Inflammatory macrophage treated with lipopolysaccharide for 4 hours (primary cell): ENCODE results near the gene SLC19A1.
"Not testable (repeated sequence)": the region's sequence is repeated elsewhere in the genome, so short reads cannot be mapped to it uniquely, and the experiment has no call there.

Source experiments
- DNase-seq: peaks from one replicate; pipeline ENCODE4 v3.0.0-alpha.2; 2020

The SLC19A1 gene

DNA sequence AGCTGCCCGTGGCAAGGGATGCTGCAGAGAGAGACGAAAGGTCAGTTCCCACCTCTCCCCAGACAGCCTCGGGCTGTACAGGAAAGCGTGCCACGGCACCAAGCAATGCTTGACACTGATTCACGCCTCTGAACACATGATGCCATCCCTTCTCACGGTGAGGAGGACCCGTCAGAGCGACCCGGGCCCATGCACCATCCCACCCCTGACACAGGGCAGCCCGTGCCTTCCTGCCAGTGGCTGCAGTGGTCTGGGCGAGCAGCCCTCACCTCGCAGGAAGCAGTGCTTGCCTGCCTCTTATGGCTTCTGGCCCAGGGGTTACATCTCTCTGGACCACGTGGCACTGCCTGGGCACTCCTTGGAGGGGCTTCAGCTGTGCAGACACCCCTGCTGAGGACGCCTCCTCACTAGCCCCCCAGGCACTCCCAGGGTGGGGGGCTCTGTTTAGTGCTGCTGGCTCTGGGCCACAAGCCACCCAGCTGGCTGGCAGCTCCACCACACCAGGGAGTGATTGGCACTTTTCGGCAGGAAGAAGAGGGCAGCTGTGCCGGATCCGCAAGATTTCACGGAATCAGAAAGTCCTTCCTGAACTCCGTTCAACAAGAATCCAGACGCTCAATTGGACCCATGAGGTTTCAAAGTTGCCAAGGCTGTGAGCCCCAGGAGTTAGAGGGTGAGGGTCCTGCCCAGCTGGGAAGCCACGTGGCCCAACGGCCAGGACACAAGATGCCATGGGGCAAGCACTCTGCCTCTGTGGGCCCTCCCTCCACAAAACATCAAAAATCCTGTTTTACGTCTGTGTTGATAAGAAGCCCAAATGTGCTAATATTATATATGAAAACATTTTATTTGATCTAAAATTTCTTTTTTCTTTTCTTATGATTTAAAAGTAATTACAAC lies 34.8 kb upstream of the SLC19A1 start:
- no peak for DNase-seq

GRCh38 chr21:45575993-45576837 lies 34.0 kb upstream of the SLC19A1 start:
- no peak for DNase-seq

- no peak for DNase-seq
Measured at GRCh38 chr21:45575304-45575992, 33.2 kb upstream of the SLC19A1 start.

- no peak for DNase-seq
Measured at GRCh38 chr21:45574691-45575090, 32.5 kb upstream of the SLC19A1 start.

DNA sequence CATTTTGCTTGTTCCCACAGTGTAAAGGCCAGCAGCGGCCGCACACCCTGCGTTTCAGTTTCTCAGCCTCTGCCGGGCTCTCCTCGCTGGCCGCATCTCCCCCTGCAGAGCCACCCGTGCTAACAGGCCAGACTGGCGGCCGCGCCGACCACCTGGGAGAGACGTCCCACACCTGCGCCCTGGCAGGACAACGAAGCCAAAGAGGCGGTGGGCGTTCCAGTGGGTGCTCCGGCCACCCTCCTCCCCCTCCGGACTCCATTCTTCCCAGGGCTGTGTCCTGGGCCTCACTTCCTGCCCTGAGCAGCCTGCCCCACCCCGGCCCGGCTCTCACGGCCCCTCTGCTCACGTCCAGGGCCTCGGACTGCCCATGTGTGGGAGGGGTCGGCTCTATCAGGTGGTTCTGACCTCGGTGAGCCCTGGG lies 31.9 kb upstream of the SLC19A1 start:
- DNase-seq: no peak

DNA sequence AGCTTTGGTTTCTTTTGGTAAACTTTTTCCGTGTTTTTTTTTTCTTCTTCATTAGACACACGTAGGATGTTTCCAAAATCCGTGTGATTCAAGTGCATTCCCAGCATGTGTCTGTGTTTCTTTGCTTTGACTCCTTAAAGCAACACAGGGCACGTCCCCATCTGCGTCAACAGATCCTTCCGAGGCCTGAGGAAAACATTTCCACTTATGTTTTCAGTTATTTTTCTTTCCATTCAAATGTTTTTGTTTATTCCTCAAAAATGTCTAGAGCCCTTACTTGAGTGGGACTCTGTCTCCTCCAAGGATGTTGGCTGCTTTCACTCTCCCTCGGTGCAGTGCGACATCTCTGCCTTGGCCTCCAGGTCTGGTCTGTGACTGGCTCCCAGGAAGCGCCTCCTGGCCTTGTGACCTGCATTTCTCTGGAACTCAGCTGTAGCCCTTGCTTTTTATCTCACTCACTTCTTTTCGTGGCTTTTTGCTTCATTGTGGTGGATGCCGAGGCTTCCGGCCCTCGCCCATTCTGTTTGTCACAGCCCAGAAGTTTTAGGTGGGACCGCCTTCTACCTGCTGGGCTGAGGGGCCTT lies 31.3 kb upstream of the SLC19A1 start:
- DNase-seq: no peak

GRCh38 chr21:45572783-45573451 lies 30.7 kb upstream of the SLC19A1 start:
- no peak for DNase-seq

DNA sequence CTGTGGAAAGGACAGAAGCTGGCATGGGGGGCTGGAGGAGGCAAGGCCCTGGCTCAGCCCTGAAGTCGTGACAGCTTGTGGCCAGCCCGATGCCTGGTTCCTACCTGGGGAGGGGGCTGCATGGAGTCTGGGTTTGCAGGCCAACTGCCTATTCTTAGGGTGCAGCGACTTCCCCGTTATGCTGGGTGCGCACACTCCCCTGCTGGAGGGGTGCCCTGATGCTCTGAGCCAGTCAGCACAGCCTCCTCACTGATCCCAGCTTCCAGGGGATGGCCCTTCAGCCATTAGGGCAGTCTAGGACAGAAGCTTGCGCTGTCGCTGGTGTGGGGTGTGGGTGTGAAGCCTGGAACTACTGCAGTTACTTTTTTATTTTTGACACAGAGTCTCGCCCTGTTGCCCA lies 30.0 kb upstream of the SLC19A1 start:
- DNase-seq: no peak

DNA sequence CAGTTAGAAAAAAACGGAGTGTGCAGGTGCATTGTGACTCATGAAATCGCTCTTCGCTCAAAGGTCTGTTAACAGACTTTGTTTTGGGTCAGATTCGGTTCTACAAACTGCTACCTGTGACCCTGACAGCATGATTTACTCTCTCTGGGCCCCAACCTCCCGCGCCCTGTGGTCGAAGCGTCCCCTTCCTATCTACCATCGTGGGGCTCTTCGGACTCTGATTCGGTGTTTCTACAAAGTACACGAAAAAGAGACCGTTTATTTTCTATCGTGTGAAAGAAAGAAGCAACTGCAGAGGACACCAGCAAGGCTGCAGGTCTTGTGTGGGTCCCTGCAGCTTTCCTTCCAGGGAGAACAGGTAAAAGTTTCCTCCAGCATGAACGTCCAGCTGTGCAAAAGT lies 29.4 kb upstream of the SLC19A1 start:
- DNase-seq: no peak

GRCh38 chr21:45570826-45571601 lies 28.8 kb upstream of the SLC19A1 start:
- no peak for DNase-seq

GRCh38 chr21:45570071-45570470 lies 27.8 kb upstream of the SLC19A1 start:
- DNase-seq: no peak

DNA sequence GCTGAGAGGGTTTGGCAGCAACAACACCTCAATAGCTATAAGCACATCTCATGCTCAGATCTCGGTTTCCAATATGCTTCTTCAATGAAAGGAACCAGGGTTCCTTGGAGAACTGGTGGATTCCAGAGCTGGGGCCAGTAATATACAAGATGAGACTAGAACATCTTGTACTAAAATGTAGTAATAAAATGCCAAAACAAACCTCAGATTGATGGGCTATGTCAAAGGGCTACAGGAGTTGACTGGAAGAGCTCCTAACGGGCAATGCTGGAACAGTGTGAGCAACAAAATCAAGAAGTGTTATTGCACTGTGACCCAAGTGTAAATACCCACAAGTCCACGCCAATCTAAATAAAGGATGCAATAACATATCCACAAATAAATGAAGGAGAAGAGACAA lies 26.1 kb upstream of the SLC19A1 start:
- no peak for DNase-seq

DNA sequence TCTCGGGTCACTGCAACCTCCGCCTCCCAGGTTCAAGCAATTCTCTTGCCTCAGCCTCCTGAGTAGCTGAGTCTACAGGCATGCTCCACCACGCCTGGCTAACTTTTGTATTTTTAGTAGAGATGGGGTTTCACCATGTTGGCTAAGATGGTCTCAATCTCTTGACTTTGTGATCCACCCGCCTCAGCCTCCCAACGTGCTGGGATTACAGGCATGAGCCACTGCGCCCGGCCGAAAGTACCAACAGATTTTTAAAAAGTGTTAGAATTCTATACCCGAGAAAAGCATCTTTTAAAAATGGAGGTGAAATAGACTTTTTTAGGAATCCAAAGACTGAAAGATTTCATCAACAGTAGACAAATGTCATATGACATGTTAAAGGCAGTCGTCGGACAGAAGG lies 21.9 kb upstream of the SLC19A1 start:
- not testable (repeated sequence) for DNase-seq

- DNase-seq: no peak
Measured at GRCh38 chr21:45562965-45563364, 20.7 kb upstream of the SLC19A1 start.

DNA sequence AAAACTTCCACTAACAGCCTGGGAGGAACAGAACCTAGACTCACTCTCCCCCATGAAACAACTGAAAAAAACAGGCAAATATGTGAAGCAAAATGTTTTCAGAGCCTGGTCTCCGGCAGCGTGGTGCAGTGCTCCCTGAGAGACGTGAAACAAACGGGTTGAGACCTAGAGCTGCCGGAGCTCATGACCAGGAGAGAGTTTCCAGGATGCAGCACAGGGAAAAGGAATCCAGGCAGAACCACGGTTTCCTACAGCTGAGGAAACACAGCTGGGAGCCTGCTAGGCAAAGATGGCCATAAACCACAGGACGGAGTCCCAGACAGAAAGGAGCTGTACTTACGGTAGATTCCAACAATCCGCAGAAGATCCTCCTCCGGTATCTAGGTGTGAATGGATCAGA lies 20.2 kb upstream of the SLC19A1 start:
- DNase-seq: no peak

DNA sequence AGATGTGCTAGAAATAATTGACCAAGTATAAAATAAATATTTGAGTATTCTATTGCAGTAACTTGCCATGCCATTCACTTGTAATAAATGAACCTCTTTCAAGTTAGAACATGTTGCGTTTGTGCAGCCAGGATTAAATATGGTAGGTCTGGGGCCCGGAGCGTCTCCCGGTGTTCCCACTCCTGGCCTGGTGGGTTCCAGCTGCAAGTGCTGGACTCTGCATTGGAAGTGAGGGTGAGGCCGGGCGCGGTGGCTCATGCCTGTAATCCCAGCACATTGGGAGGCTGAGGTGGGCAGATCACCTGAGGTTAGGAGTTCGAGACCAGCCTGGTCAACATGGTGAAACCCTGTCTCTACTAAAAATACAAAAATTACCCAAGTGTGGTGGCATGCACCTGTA lies 19.0 kb upstream of the SLC19A1 start:
- DNase-seq: not testable (repeated sequence)

DNA sequence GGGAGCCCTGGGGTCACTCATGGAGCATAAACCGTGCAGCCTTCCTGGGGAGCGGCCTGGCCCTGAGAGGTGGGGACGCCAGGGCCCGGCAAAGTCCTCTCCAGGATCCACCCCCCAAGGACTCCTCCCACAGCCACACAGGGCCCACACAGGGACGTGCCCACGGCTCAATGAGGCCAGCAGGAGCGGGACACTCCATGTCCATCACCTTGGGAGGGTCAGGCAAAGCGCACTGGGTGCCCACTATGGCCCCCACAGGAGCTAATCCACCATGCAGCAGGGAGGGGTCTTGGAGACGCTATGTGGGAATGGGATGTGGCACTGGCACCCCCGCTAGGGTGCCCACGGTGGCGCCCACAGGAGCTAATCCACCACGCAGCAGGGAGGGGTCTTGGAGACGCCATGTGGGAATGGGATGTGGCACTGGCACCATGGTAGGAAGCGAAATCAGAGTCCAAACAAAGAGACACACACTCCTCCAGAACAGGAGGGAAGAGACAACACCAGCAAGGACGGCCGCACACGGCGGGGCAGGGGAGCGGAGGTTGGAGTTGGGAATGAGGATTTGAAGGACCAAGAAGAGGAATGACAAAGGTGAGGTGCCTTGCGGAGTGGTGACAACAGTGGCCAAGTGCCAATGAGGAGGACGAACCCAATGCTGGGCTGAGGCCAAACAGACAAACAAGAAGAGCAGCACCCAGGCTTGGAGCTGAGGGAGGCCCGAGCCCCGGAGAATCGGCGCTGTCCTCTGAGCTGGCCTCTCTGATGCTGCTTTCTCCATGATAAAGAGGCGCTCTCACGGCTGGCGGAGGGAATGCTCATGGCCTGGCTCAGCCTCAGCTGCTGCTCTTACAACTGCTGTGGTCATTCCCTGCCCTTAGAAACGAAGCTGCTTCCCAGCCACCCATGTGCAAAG lies 18.1 kb upstream of the SLC19A1 start:
- DNase-seq: no peak

DNA sequence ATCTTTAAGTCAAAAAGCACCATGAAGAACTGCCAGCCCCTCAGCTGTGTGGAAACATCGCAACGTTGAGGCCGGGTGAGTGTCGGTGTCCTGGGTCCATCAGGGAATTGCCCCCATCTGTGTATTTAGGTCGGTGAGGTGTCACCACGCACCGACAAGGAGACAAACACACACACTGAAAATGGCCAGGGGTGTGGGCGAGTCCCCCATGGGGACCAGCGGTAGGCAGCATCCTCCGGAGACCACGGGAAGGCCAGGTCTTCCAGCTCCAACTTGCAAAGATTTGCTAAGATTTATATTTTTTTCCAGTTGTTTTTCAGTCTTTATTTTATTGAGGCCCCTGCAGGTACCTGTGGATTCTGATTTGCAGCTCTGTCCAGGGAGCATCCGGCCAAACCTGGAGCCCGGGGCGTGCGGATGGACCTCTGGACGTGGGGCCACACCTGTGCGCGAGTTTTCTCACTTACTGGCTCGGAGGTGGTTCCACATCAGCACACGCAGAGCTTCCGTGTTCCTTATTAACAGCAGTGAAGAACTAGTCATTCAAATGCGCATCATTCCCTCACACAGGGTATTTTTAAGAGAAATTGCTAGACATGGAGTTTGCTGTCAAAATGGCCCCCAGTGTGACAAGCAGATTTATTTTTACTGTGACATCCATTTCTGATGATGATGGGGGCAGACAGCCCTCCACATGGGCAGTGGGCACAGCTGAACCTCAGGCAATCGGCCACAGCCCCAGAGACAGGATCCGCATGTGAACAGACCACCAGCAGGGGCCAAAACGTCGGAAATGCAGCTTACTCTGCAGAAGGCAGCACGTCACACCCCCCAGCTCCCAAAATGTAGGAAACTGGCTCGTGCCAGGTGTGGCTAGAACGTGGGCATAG lies 17.2 kb upstream of the SLC19A1 start:
- no peak for DNase-seq

GRCh38 chr21:45558044-45558721 lies 15.9 kb upstream of the SLC19A1 start:
- DNase-seq: no peak
